OCI-LY3 (cell line): ENCODE measurements around the gene MGMT.

Experiments used
- H2AFZ ChIP-seq: fragments of 200-600, 300-600 bp; shearing (Covaris generic); 2 replicates; pipeline ENCODE4 v1.6.0; 2014; ENCODE audit warnings: antibody characterized with exemption, low read depth, low read length
- H3K27ac ChIP-seq: fragments of 200-600, 300-600 bp; sonication (generic); 2 replicates; pipeline ENCODE4 v1.5.1; 2014; ENCODE audit warnings: mild to moderate bottlenecking, low read length, moderate library complexity, mixed read lengths
- H3K27me3 ChIP-seq: fragments of 200-600, 300-600 bp; sonication (generic); 2 replicates; pipeline ENCODE4 v1.6.1; 2014; ENCODE audit warnings: low read depth, low read length, mixed read lengths
- H3K36me3 ChIP-seq: fragments of 200-600, 300-600 bp; sonication (generic); replicated peaks from 2 replicates; pipeline ENCODE3; 2014; ENCODE audit warnings: low read depth, low read length, mixed read lengths
- H3K4me1 ChIP-seq: fragments of 300-600, 200-600 bp; sonication (generic); 2 replicates; pipeline ENCODE4 v1.6.1; 2014; ENCODE audit warnings: low read length, mixed read lengths
- H3K4me2 ChIP-seq: fragments of 200-600, 300-600 bp; sonication (generic); 2 replicates; pipeline ENCODE4 v1.6.1; 2014; ENCODE audit warnings: low read length, mixed read lengths
- H3K4me3 ChIP-seq: fragments of 300-600, 200-600 bp; sonication (generic); 2 replicates; pipeline ENCODE4 v1.5.1; 2014; ENCODE audit warnings: antibody characterized with exemption, mild to moderate bottlenecking, low read length, moderate library complexity
- H3K79me2 ChIP-seq: fragments of 300-600, 200-600 bp; shearing (Covaris generic); 2 replicates; pipeline ENCODE4 v1.6.1; 2014; ENCODE audit warnings: mild to moderate bottlenecking, low read length, mixed read lengths
- H3K9ac ChIP-seq: fragments of 300-600, 200-600 bp; shearing (Covaris generic); 2 replicates; pipeline ENCODE4 v1.6.0; 2014; ENCODE audit warnings: mild to moderate bottlenecking, low read length, moderate library complexity
- H3K9me3 ChIP-seq: fragments of 200-600, 300-600 bp; shearing (Covaris generic); 2 replicates; pipeline ENCODE4 v1.6.1; 2014; ENCODE audit warnings: low read length, mixed read lengths; ENCODE audit not compliant: insufficient read depth
- H4K20me1 ChIP-seq: fragments of 200-600, 300-600 bp; sonication (generic); 2 replicates; pipeline ENCODE4 v1.6.1; 2016; ENCODE audit warnings: low read length, mixed read lengths; ENCODE audit not compliant: insufficient read depth
- CTCF ChIP-seq: fragments of 200-600, 300-600 bp; sonication (generic); IDR thresholded peaks from 2 replicates; pipeline ENCODE4 v1.5.1; 2014; ENCODE audit warnings: antibody characterized with exemption, low read length, low read depth
- EZH2phosphoT487 ChIP-seq: fragments of 200-600 bp; shearing (Covaris generic); IDR thresholded peaks from 2 replicates; pipeline ENCODE4 v1.6.1; 2018; ENCODE audit warnings: antibody characterized with exemption, mixed run types, low read depth

The MGMT gene

GRCh38 chr10:129727495-129727894 lies 260.5 kb downstream of the MGMT start:
- no peaks in the 10 kb centered on the region for H3K79me2 ChIP-seq
- H3K27me3 ChIP-seq = no peaks in the 10 kb centered on the region
- no peak overlapping the region for H3K9ac ChIP-seq
- H4K20me1 ChIP-seq = no peaks in the 10 kb centered on the region
- H3K4me1 ChIP-seq = no peaks in the 10 kb centered on the region
- H3K36me3 ChIP-seq = no peaks in the 10 kb centered on the region
- H3K4me3 ChIP-seq = no peak overlapping the region
- no peak overlapping the region for H3K27ac ChIP-seq
- no peaks in the 10 kb centered on the region for H3K9me3 ChIP-seq
- no peak for TF ChIP-seq EZH2phosphoT487
- TF ChIP-seq CTCF = no peak
- no peak overlapping the region for H2AFZ ChIP-seq
- no peak overlapping the region for H3K4me2 ChIP-seq

- no peaks in the 10 kb centered on the region for H3K27me3 ChIP-seq
- TF ChIP-seq EZH2phosphoT487 (no peak), CTCF (no peak)
- H3K4me2 ChIP-seq = no peak overlapping the region
- H2AFZ ChIP-seq = no peak overlapping the region
- H3K36me3 ChIP-seq = no peaks in the 10 kb centered on the region
- H3K4me3 ChIP-seq = no peak overlapping the region
- H3K9ac ChIP-seq = no peak overlapping the region
- no peak overlapping the region for H3K27ac ChIP-seq
- H3K9me3 ChIP-seq = no peaks in the 10 kb centered on the region
- no peaks in the 10 kb centered on the region for H4K20me1 ChIP-seq
- H3K79me2 ChIP-seq = no peaks in the 10 kb centered on the region
- H3K4me1 ChIP-seq = no peaks in the 10 kb centered on the region
These were observed 261.3 kb downstream of the MGMT start for GRCh38 chr10:129728246-129728820.

GRCh38 chr10:129728905-129729795 lies 262.1 kb downstream of the MGMT start:
- no peak overlapping the region for H3K4me2 ChIP-seq
- no peaks in the 10 kb centered on the region for H3K27me3 ChIP-seq
- H2AFZ ChIP-seq = no peak overlapping the region
- H3K4me1 ChIP-seq = no peaks in the 10 kb centered on the region
- no peaks in the 10 kb centered on the region for H3K9me3 ChIP-seq
- no peaks in the 10 kb centered on the region for H3K36me3 ChIP-seq
- TF ChIP-seq CTCF (no peak), EZH2phosphoT487 (no peak)
- no peak overlapping the region for H3K9ac ChIP-seq
- H3K79me2 ChIP-seq = no peaks in the 10 kb centered on the region
- H3K4me3 ChIP-seq = no peak overlapping the region
- no peaks in the 10 kb centered on the region for H4K20me1 ChIP-seq
- no peak overlapping the region for H3K27ac ChIP-seq

GRCh38 chr10:129730272-129730992 lies 263.4 kb downstream of the MGMT start:
- H2AFZ ChIP-seq = no peak overlapping the region
- H3K4me2 ChIP-seq = no peak overlapping the region
- no peaks in the 10 kb centered on the region for H3K9me3 ChIP-seq
- H3K27me3 ChIP-seq = no peaks in the 10 kb centered on the region
- TF ChIP-seq CTCF (no peak), EZH2phosphoT487 (no peak)
- no peaks in the 10 kb centered on the region for H3K4me1 ChIP-seq
- no peak overlapping the region for H3K27ac ChIP-seq
- H3K9ac ChIP-seq = no peak overlapping the region
- H3K4me3 ChIP-seq = no peak overlapping the region
- no peaks in the 10 kb centered on the region for H3K36me3 ChIP-seq
- no peaks in the 10 kb centered on the region for H4K20me1 ChIP-seq
- no peaks in the 10 kb centered on the region for H3K79me2 ChIP-seq
